Mucosa of rectum (tissue), 2 donors: ENCODE results near the gene SIPA1L3.

Source experiments
- H3K27ac ChIP-seq, 2 donors: one replicate each; pipeline ENCODE4 v1.7.0; 2013; ENCODE audit warnings: inconsistent platforms in 2 of 2, low read depth in 2 of 2, low read length in 2 of 2
- H3K27me3 ChIP-seq, 2 donors: one replicate each; pipeline ENCODE4 v1.7.0; 2013; ENCODE audit warnings: low read length in 2 of 2; ENCODE audit not compliant: control insufficient read depth in 2 of 2, insufficient read depth in 2 of 2
- H3K36me3 ChIP-seq, 2 donors: one replicate each; pipeline ENCODE4 v1.7.0; 2013; ENCODE audit warnings: low read length in 2 of 2; ENCODE audit not compliant: control insufficient read depth in 2 of 2, insufficient read depth in 2 of 2
- H3K4me1 ChIP-seq, 2 donors: one replicate each; pipeline ENCODE4 v1.7.0; 2013; ENCODE audit warnings: low read length in 2 of 2, mild to moderate bottlenecking in 1 of 2; ENCODE audit not compliant: control insufficient read depth in 2 of 2, insufficient read depth in 2 of 2
- H3K4me3 ChIP-seq, 2 donors: one replicate each; pipeline ENCODE4 v1.7.0; 2013; ENCODE audit warnings: low read length in 2 of 2
- H3K9ac ChIP-seq, 2 donors: one replicate each; pipeline ENCODE4 v1.7.0; 2013; ENCODE audit warnings: low read length in 2 of 2, low read depth in 1 of 2, mild to moderate bottlenecking in 1 of 2
- H3K9me3 ChIP-seq, 2 donors: one replicate each; pipeline ENCODE4 v1.7.0; 2013; ENCODE audit warnings: low read length in 2 of 2; ENCODE audit not compliant: control insufficient read depth in 2 of 2
- donor health status: healthy.
- donor health status: Normal muscosa, but diverticular disease.

Gene SIPA1L3

DNA sequence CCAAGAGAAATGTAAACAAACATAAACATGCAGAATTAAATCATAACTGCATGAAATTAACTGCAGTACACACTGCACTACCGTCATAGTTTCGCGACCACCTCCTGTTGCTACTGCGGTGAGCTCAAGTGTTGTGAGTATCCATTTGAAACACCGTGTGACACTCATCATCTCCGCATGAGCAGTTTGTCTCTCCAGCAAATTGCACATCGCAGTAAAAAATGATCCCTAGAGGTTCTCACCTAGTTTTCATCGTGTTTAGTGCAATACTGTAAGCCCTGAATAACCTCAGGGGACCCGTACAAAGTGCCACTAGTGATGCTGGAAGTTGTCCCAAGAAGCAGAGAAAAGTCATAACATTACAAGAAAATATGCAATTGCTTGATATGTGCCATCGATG lies 169.3 kb downstream of the SIPA1L3 start:
- peaks cover 7 to 15% of the 10 kb centered on the region in 2 donors for H3K36me3 ChIP-seq
- no peaks in the 10 kb centered on the region for H3K27me3 ChIP-seq
- no peak overlapping the region for H3K4me3 ChIP-seq
- no peaks in the 10 kb centered on the region for H3K9me3 ChIP-seq
- no peak overlapping the region for H3K27ac ChIP-seq
- H3K9ac ChIP-seq: no peak overlapping the region
- H3K4me1 ChIP-seq: peaks cover 3% of the 10 kb centered on the region in 2 donors

DNA sequence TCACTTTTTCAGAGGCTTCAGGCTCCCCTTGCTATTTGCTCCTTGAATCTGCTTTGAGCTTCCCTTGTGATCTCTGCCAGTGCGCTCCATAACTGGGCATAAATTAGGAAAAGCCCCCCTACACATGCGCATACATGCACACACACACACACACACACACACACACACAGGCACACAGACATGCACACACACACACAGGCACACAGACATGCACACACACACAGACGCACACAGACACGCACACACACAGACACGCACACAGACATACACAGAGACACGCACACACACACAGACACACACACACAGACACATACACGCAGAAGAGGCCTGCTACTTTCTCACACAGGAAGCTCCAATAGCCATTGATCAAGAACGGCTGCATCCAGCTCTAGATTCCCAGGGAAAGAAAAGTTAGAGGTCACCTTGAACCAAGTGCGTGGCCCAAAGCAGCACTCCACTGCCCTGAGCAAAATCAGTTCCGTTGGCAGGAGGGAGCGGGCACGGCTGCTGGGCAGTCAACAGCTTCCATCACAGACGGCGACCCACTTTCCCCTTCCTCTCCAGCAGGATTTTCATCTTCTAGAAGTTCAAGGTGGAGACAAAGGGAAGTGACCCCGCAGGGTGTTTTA lies 171.4 kb downstream of the SIPA1L3 start:
- no peak overlapping the region for H3K27ac ChIP-seq
- no peaks in the 10 kb centered on the region for H3K9me3 ChIP-seq
- H3K4me1 ChIP-seq: peaks cover 3% of the 10 kb centered on the region in 2 donors
- peaks cover 11 to 13% of the 10 kb centered on the region in 2 donors for H3K36me3 ChIP-seq
- H3K9ac ChIP-seq: no peak overlapping the region
- H3K27me3 ChIP-seq: no peaks in the 10 kb centered on the region
- H3K4me3 ChIP-seq: no peak overlapping the region

DNA sequence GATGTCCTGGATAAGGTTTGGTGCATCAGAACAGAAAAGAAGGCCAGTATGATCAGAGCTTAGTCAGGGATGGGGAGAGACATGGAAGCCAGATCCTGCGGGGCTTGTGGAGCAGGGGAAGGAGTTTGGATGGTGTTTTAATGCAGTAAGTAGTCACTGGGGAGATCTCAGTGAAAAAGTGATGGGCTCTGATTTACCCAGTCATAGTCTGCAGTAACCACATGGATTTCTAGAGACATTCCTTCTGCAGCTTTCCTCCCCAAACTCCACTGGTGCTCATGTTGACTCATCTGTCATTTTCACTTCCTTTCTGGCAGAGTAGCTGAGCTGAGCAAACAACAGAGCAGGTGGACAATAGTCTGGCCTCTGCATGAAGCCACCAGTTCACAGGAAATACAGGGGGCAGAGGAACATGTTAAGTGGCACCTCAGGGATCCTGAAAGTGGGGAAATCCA lies 172.9 kb downstream of the SIPA1L3 start:
- Histone ChIP-seq H3K27ac (no peak overlapping the region), H3K36me3 (peaks cover 11 to 16% of the 10 kb centered on the region in 2 donors), H3K9ac (peak overlapping the region in 1 of 2 donors; percentile 1), H3K9me3 (no peaks in the 10 kb centered on the region), H3K4me3 (no peak overlapping the region), H3K4me1 (peaks cover 3% of the 10 kb centered on the region in 2 donors), H3K27me3 (no peaks in the 10 kb centered on the region)

DNA sequence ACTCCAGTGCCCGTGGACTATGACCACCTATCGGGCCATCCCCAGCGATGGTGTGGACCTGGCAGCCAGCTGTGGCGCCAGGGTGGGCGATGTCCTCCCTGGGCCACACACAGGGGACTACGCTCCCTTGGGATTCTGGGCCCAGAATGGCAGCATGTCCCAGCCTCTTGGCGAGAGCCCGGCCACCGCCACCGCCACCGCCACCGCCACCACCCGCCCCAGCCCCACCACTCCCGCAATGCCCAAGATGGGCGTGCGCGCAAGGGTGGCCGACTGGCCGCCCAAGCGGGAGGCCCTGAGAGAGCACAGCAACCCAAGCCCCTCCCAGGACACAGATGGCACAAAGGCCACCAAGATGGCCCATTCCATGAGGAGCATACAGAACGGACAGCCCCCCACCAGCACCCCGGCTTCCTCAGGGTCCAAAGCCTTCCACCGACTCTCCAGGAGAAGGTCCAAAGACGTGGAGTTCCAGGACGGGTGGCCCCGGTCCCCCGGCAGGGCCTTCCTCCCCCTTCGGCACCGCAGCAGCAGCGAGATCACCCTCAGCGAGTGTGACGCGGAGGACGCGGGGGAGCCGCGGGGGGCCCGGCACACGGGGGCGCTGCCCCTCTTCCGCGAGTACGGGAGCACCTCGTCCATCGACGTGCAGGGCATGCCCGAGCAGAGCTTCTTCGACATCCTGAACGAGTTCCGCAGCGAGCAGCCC lies 174.7 kb downstream of the SIPA1L3 start:
- Histone ChIP-seq H3K9ac (no peak overlapping the region), H3K27ac (no peak overlapping the region), H3K9me3 (no peaks in the 10 kb centered on the region), H3K4me3 (no peak overlapping the region), H3K4me1 (peaks cover 3% of the 10 kb centered on the region in 2 donors), H3K36me3 (peaks cover 11 to 18% of the 10 kb centered on the region in 2 donors), H3K27me3 (no peaks in the 10 kb centered on the region)

DNA sequence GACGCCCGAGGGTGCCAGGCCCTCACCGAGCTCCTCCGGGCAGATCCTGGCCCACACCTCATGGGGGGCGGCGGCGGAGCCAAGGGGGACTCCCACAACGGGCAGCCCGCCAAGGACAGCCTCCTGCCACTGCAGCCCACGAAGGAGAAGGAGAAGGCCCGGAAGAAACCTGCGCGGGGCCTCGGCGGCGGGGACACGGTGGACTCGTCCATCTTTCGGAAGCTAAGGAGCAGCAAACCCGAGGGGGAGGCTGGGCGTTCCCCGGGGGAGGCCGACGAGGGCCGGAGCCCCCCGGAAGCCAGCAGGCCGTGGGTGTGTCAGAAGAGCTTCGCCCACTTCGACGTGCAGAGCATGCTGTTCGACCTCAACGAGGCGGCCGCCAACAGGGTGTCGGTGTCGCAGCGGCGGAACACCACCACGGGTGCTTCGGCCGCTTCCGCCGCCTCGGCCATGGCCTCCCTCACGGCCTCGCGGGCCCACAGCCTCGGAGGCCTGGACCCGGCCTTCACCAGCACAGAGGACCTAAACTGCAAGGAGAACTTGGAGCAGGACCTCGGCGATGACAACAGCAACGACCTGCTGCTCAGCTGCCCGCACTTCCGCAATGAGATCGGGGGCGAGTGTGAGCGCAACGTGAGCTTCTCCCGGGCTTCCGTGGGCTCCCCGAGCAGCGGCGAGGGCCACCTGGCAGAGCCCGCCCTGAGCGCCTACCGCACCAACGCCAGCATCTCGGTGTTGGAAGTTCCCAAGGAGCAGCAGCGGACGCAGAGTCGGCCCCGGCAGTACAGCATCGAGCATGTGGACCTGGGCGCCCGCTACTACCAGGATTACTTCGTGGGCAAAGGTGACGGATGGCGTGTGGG lies 175.5 kb downstream of the SIPA1L3 start:
- H3K4me3 ChIP-seq: no peak overlapping the region
- no peak overlapping the region for H3K9ac ChIP-seq
- no peaks in the 10 kb centered on the region for H3K9me3 ChIP-seq
- H3K27me3 ChIP-seq: no peaks in the 10 kb centered on the region
- peaks cover 3% of the 10 kb centered on the region in 2 donors for H3K4me1 ChIP-seq
- H3K27ac ChIP-seq: no peak overlapping the region
- H3K36me3 ChIP-seq: peaks cover 14 to 20% of the 10 kb centered on the region in 2 donors

DNA sequence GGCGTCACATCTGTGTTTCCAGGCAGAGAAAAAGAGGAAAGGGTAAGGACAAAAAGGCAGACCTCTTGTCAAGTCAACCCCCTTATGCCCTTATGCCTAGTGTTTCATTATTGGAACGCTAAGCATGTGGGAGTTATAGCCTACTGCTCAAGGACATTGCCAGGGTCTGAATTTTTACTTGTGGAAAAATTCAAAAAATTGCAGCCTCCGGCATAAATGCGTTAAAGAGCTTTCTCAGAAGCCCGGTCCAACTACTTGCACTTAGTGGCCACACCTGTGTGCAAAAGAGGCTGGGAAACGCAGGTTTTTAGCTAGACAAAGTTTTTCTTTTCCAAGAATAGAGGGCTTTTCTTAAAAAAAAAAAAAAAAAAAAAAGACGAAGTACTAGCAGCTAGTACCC lies 177.2 kb downstream of the SIPA1L3 start:
- H3K27me3 ChIP-seq: no peaks in the 10 kb centered on the region
- H3K9me3 ChIP-seq: no peaks in the 10 kb centered on the region
- no peak overlapping the region for H3K4me3 ChIP-seq
- no peak overlapping the region for H3K27ac ChIP-seq
- H3K36me3 ChIP-seq: peaks cover 25 to 28% of the 10 kb centered on the region in 2 donors
- H3K4me1 ChIP-seq: peaks cover 3% of the 10 kb centered on the region in 2 donors
- H3K9ac ChIP-seq: no peak overlapping the region

DNA sequence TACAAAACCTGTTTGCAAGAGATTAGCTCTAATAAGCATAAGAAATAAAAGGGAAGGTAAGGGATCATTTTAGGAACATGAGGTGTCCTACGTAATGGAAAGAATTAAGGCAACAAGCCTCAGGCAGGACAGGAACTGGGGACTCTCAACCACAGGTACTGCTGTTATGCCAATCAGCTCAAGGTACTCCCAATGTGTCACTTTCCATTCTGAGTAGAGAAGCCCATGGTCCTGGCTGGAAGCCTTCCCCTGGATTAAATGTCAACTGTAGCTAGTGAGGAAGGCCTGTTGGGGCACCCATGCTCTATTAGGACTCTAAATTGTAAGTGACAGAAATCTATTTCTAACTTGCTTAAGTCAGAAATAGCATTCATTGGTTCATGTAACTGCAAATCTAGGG lies 182.4 kb downstream of the SIPA1L3 start:
- H3K9me3 ChIP-seq: no peaks in the 10 kb centered on the region
- no peak overlapping the region for H3K27ac ChIP-seq
- H3K4me1 ChIP-seq: no peaks in the 10 kb centered on the region
- H3K4me3 ChIP-seq: no peak overlapping the region
- no peak overlapping the region for H3K9ac ChIP-seq
- H3K36me3 ChIP-seq: peaks cover 31 to 33% of the 10 kb centered on the region in 2 donors
- H3K27me3 ChIP-seq: no peaks in the 10 kb centered on the region

DNA sequence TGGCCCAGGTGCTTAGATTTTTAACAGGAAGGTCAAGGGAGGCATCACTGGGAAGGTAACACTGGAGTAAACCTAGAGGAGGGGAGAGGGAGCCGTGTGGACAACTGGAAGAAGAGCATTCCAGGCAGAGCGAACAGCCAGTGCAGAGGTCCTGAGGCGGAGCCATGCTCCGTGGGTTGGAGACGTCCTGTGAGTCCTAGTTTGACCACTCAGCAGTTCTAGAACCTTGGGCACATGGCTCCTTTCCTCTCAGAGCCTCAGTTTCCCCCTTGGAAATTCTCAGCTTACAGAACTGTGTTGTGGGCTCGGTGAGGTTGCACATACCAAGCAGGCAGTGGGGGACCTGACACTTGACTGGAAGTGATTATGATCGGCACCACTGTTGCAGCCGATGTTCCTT lies 186.1 kb downstream of the SIPA1L3 start:
- no peaks in the 10 kb centered on the region for H3K9me3 ChIP-seq
- peaks cover 31 to 39% of the 10 kb centered on the region in 2 donors for H3K36me3 ChIP-seq
- no peak overlapping the region for H3K9ac ChIP-seq
- H3K4me1 ChIP-seq: no peaks in the 10 kb centered on the region
- H3K4me3 ChIP-seq: no peak overlapping the region
- H3K27me3 ChIP-seq: no peaks in the 10 kb centered on the region
- no peak overlapping the region for H3K27ac ChIP-seq

DNA sequence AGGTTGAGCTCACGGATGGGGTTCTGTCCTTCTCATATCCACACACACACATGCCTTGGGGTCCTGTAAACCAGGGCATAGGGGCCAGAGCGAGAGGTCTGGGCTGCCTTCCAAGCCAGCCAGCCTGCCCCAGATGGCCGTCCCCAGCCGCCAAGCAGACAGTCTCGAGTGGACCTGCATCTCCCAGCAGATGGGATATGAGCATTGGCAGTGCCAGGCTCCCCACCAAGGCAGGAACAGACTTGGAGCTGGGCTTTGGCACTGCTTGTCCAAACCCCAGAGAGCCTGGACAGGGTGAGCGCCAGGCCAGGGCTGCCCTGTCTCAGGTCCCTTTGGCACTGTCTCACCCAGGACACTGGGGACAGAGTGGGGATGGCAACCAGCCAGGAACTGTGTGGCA lies 186.6 kb downstream of the SIPA1L3 start:
- peaks cover 27 to 36% of the 10 kb centered on the region in 2 donors for H3K36me3 ChIP-seq
- no peak overlapping the region for H3K9ac ChIP-seq
- no peak overlapping the region for H3K4me3 ChIP-seq

More for the DNA sequence above, 186.6 kb downstream of the SIPA1L3 start:
- Histone ChIP-seq H3K27me3 (no peaks in the 10 kb centered on the region), H3K27ac (no peak overlapping the region), H3K9me3 (no peaks in the 10 kb centered on the region), H3K4me1 (no peaks in the 10 kb centered on the region)
